Activated naive CD8-positive, alpha-beta T cell treated with anti-CD3 and anti-CD28 coated beads for 36 hours (primary cell): ENCODE measurements around the gene PFKFB2. TPM values are rescaled to one million over a fixed set of nuclear protein-coding genes. Genes with fewer than 3 reads are reported as not detected.
A peak's percentile ranks its signal among the peaks of the same experiment; 100 is the strongest.

Experiments used
- DNase-seq: peaks from one replicate; pipeline ENCODE4 v3.0.0; 2021
- H3K27ac Mint-ChIP-seq: one replicate; pipeline ENCODE4 v1.8.0; 2022; ENCODE audit warnings: mild to moderate bottlenecking, moderate library complexity, mixed read lengths
- H3K27me3 Mint-ChIP-seq: one replicate; pipeline ENCODE4 v1.8.0; 2022; ENCODE audit warnings: mild to moderate bottlenecking, mixed read lengths
- H3K36me3 Mint-ChIP-seq: one replicate; pipeline ENCODE4 v1.8.0; 2021; ENCODE audit warnings: mild to moderate bottlenecking, mixed read lengths
- H3K4me1 Mint-ChIP-seq: one replicate; pipeline ENCODE4 v1.8.0; 2021; ENCODE audit warnings: mixed read lengths
- H3K4me3 Mint-ChIP-seq: one replicate; pipeline ENCODE4 v1.8.0; 2022; ENCODE audit warnings: mild to moderate bottlenecking, moderate library complexity, mixed read lengths
- H3K9me3 Mint-ChIP-seq: one replicate; pipeline ENCODE4 v1.8.0; 2022; ENCODE audit warnings: mixed read lengths
- total RNA-seq, 2 experiments: library from RNA; stranded (reverse); gene quantifications; one replicate each; pipeline ENCODE4 v1.2.3, GENCODE V29; 2021

PFKFB2 gene
- total RNA-seq, result 1 to 10 TPM; 3.9 to 5.2 TPM

- Mint-ChIP-seq H3K36me3 (peaks cover 1% of the 10 kb centered on the region), H3K27me3 (no peaks in the 10 kb centered on the region), H3K9me3 (no peaks in the 10 kb centered on the region), H3K4me3 (peak within 1 kb of the TSS; percentile 96), H3K27ac (peak within 1 kb of the TSS; percentile 88), H3K4me1 (peaks cover 36% of the 10 kb centered on the region)
- DNase-seq, result peak; percentile 93
Observed at GRCh38 chr1:207052911-207053769, at the start of gene PFKFB2. Gene PFKFB2 (plus strand): TSS chr1:207053275. CDS start chr1:207054718, 1,443 bp downstream.

- no peaks in the 10 kb centered on the region for H3K9me3 Mint-ChIP-seq
- no peak overlapping the region for H3K4me3 Mint-ChIP-seq
- no peak overlapping the region for H3K27ac Mint-ChIP-seq
- no peaks in the 10 kb centered on the region for H3K36me3 Mint-ChIP-seq
- no peaks in the 10 kb centered on the region for H3K4me1 Mint-ChIP-seq
- no peak for DNase-seq
- H3K27me3 Mint-ChIP-seq, result peaks cover 3% of the 10 kb centered on the region
Observed at GRCh38 chr1:207004931-207005830, 47.9 kb upstream of the PFKFB2 start.

- Mint-ChIP-seq H3K9me3 (no peaks in the 10 kb centered on the region), H3K4me1 (no peaks in the 10 kb centered on the region), H3K27ac (no peak overlapping the region), H3K27me3 (peaks cover 3% of the 10 kb centered on the region), H3K4me3 (no peak overlapping the region), H3K36me3 (no peaks in the 10 kb centered on the region)
- DNase-seq, result no peak
Observed at GRCh38 chr1:207006083-207006482, 47.0 kb upstream of the PFKFB2 start.

DNA sequence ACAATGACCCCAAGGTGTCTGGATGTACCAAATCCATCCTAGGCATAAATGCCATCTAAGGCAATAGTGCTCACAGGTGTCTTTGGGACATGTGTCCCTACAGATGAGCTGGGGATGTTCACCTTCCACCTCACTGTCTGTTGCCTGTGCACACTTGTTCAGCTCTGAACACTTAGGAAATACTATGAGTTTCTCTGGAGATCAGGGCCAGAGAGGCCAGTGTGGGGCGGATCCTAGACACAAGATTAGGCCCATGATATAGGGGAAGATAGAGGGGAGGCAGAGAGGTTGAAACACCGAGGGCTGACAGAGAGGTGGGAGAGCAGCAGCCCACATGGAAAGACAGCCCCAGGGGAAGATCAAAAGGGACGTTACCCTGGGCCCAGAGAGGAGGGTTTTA lies 46.2 kb upstream of the PFKFB2 start:
- Mint-ChIP-seq H3K9me3 (no peaks in the 10 kb centered on the region), H3K27me3 (peaks cover 3% of the 10 kb centered on the region), H3K36me3 (no peaks in the 10 kb centered on the region), H3K4me3 (no peak overlapping the region), H3K27ac (no peak overlapping the region), H3K4me1 (no peaks in the 10 kb centered on the region)
- no peak for DNase-seq

GRCh38 chr1:207007352-207008033 lies 45.6 kb upstream of the PFKFB2 start:
- DNase-seq, result no peak
- H3K27me3 Mint-ChIP-seq, result peaks cover 3% of the 10 kb centered on the region
- H3K27ac Mint-ChIP-seq, result no peak overlapping the region
- no peaks in the 10 kb centered on the region for H3K9me3 Mint-ChIP-seq
- H3K36me3 Mint-ChIP-seq, result no peaks in the 10 kb centered on the region
- H3K4me3 Mint-ChIP-seq, result no peak overlapping the region
- H3K4me1 Mint-ChIP-seq, result no peaks in the 10 kb centered on the region

DNA sequence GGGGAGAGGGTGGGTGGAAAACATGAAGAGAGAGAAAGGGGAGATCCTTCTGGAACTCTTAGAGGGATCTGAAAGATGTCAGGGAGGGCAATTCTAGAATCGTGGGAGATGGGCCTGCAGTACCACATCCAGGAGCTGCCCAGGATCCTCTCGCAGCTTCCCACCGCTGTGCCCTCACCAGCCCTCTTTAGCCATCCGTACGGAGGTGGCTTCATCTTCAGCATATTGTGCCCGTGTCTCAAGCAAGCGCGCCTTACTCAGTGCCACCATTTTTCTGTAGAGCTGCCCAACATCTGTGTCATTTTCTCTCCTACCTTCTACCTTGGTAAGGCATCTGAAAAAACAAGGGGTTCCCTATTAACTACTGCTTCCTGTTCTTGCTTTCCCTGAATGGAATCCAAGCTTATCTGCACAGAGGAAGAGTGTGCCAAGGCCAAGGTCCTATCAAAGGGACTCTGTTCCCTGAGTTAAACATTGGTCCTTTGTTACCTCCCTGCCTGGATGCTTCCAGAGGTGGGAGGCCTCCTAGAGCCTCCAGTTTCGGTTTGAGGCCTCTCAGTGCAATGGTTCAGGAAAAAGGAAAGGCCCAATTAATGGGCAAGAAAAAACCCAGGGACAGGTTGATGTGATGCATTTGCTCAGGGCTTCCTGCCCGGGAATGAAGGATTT lies 43.8 kb upstream of the PFKFB2 start:
- no peak overlapping the region for H3K27ac Mint-ChIP-seq
- no peaks in the 10 kb centered on the region for H3K9me3 Mint-ChIP-seq
- H3K4me1 Mint-ChIP-seq, result no peaks in the 10 kb centered on the region
- DNase-seq, result no peak
- H3K36me3 Mint-ChIP-seq, result no peaks in the 10 kb centered on the region
- no peak overlapping the region for H3K4me3 Mint-ChIP-seq
- peaks cover 3% of the 10 kb centered on the region for H3K27me3 Mint-ChIP-seq

DNA sequence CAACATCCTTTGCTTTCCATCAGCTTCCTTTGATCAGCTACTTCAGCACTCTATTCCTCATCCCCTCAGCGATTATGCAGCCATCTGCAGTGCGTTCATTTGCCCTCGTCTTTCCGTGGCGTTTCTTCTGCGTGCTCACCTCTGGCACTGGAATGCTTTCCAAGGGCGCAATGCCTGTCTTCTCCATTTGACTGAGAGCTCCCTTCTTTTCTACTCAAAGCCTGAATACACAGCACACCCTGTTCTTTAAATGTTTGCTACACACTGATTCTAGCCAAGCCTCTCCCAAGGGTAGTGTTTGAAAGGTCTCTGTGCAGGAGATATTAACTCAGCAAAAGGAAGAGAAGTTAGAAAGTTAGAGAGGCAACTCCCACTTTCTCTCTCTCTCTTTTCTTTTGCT lies 43.1 kb upstream of the PFKFB2 start:
- H3K4me3 Mint-ChIP-seq, result no peak overlapping the region
- DNase-seq, result no peak
- peaks cover 3% of the 10 kb centered on the region for H3K27me3 Mint-ChIP-seq
- no peaks in the 10 kb centered on the region for H3K4me1 Mint-ChIP-seq
- H3K27ac Mint-ChIP-seq, result no peak overlapping the region
- H3K36me3 Mint-ChIP-seq, result no peaks in the 10 kb centered on the region
- H3K9me3 Mint-ChIP-seq, result no peaks in the 10 kb centered on the region

GRCh38 chr1:207010726-207011125 lies 42.3 kb upstream of the PFKFB2 start:
- no peaks in the 10 kb centered on the region for H3K27me3 Mint-ChIP-seq
- H3K4me1 Mint-ChIP-seq, result no peaks in the 10 kb centered on the region
- DNase-seq, result no peak
- H3K9me3 Mint-ChIP-seq, result no peaks in the 10 kb centered on the region
- H3K27ac Mint-ChIP-seq, result no peak overlapping the region
- H3K4me3 Mint-ChIP-seq, result no peak overlapping the region
- no peaks in the 10 kb centered on the region for H3K36me3 Mint-ChIP-seq

GRCh38 chr1:207013321-207014085 lies 39.6 kb upstream of the PFKFB2 start:
- Mint-ChIP-seq H3K4me3 (no peak overlapping the region), H3K27ac (no peak overlapping the region), H3K4me1 (peaks cover 2% of the 10 kb centered on the region), H3K36me3 (no peaks in the 10 kb centered on the region), H3K9me3 (no peaks in the 10 kb centered on the region), H3K27me3 (no peaks in the 10 kb centered on the region)
- DNase-seq, result no peak

DNA sequence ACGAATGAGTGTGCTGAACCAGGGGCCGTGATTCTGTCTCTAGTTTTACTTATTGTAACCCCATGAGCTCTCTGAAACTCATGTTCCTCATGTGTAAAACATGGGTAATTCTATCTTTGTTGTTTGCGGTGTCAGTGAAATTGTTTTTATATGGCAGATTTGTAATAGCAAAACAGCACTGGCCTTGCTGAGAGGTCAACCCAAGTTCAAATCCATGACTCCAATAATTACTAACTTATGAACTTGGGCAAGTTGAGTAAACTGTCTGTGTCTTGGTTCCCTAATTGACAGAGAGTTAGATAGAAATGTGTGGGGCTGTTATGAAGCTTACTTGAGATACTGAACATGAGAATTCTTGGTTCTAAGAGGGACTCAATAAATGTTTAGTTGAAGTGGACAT lies 38.3 kb upstream of the PFKFB2 start:
- Mint-ChIP-seq H3K27ac (no peak overlapping the region), H3K4me1 (peaks cover 2% of the 10 kb centered on the region), H3K4me3 (no peak overlapping the region), H3K9me3 (no peaks in the 10 kb centered on the region), H3K27me3 (no peaks in the 10 kb centered on the region), H3K36me3 (no peaks in the 10 kb centered on the region)
- no peak for DNase-seq

- Mint-ChIP-seq H3K9me3 (no peaks in the 10 kb centered on the region), H3K27me3 (peaks cover under 1% of the 10 kb centered on the region), H3K27ac (no peak overlapping the region), H3K4me1 (peaks cover 2% of the 10 kb centered on the region), H3K36me3 (no peaks in the 10 kb centered on the region), H3K4me3 (no peak overlapping the region)
- no peak for DNase-seq
Observed at GRCh38 chr1:207015791-207016190, 37.3 kb upstream of the PFKFB2 start.

DNA sequence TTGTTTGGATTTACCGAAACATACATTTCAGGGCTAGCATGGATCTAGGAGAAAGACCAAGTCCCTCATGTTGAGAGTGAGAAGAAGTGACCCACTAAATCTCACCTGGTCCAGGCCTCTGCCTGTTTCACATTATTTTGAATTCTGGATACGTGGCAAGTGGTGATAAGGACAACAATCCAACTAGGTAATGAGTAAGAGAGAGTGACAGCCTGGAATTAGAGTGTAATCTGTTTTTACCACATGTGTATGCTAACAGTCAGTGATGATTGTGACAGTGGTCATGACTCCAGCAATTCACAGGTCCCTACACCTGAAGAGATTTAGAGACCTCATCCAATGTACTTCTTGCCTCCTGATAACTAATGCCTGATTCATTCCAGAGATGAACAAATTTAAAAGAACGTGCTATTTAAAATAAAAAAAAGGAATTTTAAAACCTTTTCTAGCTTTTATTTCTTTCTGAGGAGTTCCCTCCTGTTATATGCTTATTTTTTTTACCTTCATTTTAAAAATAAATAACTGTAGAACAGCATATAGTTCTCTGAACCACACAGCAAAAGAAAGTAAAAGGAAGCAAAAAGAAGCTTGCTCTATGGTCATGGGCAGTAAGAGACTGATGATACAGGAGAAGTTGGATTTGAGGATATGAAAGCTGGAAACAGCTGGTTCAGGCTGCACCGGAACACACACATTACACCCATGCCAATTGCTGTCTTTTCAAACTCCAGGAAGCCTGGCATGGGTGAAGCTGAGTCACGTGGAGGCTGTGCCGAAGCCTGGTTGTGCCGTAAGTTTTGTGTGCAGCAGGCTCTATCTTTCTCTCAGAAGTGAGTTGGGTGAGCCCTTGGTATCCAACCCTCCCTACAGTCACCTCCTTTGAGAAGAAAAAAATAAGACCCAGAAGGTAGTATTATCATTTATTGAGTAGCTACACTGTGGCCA lies 35.2 kb upstream of the PFKFB2 start:
- Mint-ChIP-seq H3K27me3 (peaks cover 3% of the 10 kb centered on the region), H3K4me3 (no peak overlapping the region), H3K9me3 (no peaks in the 10 kb centered on the region), H3K4me1 (peaks cover 2% of the 10 kb centered on the region), H3K36me3 (no peaks in the 10 kb centered on the region), H3K27ac (no peak overlapping the region)
- no peak for DNase-seq

GRCh38 chr1:207018707-207019106 lies 34.4 kb upstream of the PFKFB2 start:
- H3K4me3 Mint-ChIP-seq, result no peak overlapping the region
- peaks cover 3% of the 10 kb centered on the region for H3K27me3 Mint-ChIP-seq
- DNase-seq, result no peak
- no peaks in the 10 kb centered on the region for H3K36me3 Mint-ChIP-seq
- H3K4me1 Mint-ChIP-seq, result peaks cover 2% of the 10 kb centered on the region
- no peaks in the 10 kb centered on the region for H3K9me3 Mint-ChIP-seq
- no peak overlapping the region for H3K27ac Mint-ChIP-seq
